WTC11 (cell line): ENCODE data around the gene MX2.

ENCODE experiments used
- ATF1 ChIP-seq: sonication (generic); formaldehyde crosslinking; IDR thresholded peaks from 2 replicates; pipeline ENCODE4 v1.8.1; 2023; ENCODE audit warnings: mild to moderate bottlenecking, moderate library complexity, missing genetic modification reagents
- RELA ChIP-seq: sonication (generic); formaldehyde crosslinking; IDR thresholded peaks from 2 replicates; pipeline ENCODE4 v1.8.1; 2022; ENCODE audit warnings: missing genetic modification reagents, mild to moderate bottlenecking, borderline replicate concordance
- RORB ChIP-seq: fragments of 250-450 bp; sonication (Bioruptor Pico); IDR thresholded peaks from 2 replicates; pipeline ENCODE4 v1.9.0; 2021; ENCODE audit warnings: mild to moderate bottlenecking
- TF ChIP-seq, protein P1 (sequence below): fragments of 200-600 bp; IDR thresholded peaks from 2 replicates; pipeline ENCODE4 v1.8.0; 2022; ENCODE audit warnings: antibody characterized with exemption
- TF ChIP-seq, protein P2 (sequence below): sonication (generic); formaldehyde crosslinking; conservative IDR thresholded peaks from 2 replicates; pipeline ENCODE4 v1.8.1; 2022; ENCODE audit warnings: mild to moderate bottlenecking, missing genetic modification reagents
- TF ChIP-seq, protein P3 (sequence below): sonication (generic); formaldehyde crosslinking; IDR thresholded peaks from 2 replicates; pipeline ENCODE4 v1.8.1; 2022; ENCODE audit warnings: low read depth, missing genetic modification reagents, borderline replicate concordance
- TF ChIP-seq, protein P4 (sequence below): sonication (generic); formaldehyde crosslinking; IDR thresholded peaks from 2 replicates; pipeline ENCODE4 v1.8.1; 2022; ENCODE audit warnings: mild to moderate bottlenecking, moderate library complexity, missing genetic modification reagents
- TF ChIP-seq, protein P5 (sequence below): sonication (generic); formaldehyde crosslinking; IDR thresholded peaks from 2 replicates; pipeline ENCODE4 v1.8.1; 2023; ENCODE audit warnings: mild to moderate bottlenecking, moderate library complexity, missing genetic modification reagents

DNA sequence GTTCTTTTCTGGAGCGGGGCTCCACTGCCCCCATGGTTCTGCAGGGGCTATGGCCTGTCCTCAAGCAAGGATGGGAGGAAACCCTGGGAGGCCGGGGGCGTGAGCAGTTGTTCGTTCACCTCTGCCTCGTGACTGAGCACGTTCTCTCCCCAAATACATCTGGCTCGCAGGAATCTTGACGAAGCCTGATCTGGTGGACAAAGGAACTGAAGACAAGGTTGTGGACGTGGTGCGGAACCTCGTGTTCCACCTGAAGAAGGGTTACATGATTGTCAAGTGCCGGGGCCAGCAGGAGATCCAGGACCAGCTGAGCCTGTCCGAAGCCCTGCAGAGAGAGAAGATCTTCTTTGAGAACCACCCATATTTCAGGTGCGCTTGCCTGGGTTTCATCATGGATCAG lies 79.7 kb downstream of the MX2 start:
- TF ChIP-seq, protein P1, sequence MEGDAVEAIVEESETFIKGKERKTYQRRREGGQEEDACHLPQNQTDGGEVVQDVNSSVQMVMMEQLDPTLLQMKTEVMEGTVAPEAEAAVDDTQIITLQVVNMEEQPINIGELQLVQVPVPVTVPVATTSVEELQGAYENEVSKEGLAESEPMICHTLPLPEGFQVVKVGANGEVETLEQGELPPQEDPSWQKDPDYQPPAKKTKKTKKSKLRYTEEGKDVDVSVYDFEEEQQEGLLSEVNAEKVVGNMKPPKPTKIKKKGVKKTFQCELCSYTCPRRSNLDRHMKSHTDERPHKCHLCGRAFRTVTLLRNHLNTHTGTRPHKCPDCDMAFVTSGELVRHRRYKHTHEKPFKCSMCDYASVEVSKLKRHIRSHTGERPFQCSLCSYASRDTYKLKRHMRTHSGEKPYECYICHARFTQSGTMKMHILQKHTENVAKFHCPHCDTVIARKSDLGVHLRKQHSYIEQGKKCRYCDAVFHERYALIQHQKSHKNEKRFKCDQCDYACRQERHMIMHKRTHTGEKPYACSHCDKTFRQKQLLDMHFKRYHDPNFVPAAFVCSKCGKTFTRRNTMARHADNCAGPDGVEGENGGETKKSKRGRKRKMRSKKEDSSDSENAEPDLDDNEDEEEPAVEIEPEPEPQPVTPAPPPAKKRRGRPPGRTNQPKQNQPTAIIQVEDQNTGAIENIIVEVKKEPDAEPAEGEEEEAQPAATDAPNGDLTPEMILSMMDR: no peak
- TF ChIP-seq, protein P2, sequence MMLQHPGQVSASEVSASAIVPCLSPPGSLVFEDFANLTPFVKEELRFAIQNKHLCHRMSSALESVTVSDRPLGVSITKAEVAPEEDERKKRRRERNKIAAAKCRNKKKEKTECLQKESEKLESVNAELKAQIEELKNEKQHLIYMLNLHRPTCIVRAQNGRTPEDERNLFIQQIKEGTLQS (CRISPR knock-in tag): no peak
- TF ChIP-seq, protein P3, sequence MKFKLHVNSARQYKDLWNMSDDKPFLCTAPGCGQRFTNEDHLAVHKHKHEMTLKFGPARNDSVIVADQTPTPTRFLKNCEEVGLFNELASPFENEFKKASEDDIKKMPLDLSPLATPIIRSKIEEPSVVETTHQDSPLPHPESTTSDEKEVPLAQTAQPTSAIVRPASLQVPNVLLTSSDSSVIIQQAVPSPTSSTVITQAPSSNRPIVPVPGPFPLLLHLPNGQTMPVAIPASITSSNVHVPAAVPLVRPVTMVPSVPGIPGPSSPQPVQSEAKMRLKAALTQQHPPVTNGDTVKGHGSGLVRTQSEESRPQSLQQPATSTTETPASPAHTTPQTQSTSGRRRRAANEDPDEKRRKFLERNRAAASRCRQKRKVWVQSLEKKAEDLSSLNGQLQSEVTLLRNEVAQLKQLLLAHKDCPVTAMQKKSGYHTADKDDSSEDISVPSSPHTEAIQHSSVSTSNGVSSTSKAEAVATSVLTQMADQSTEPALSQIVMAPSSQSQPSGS (CRISPR knock-in tag): no peak
- TF ChIP-seq RELA (no peak), RORB (CRISPR knock-in tag) (no peak), ATF1 (CRISPR knock-in tag) (no peak)
- TF ChIP-seq, protein P4, sequence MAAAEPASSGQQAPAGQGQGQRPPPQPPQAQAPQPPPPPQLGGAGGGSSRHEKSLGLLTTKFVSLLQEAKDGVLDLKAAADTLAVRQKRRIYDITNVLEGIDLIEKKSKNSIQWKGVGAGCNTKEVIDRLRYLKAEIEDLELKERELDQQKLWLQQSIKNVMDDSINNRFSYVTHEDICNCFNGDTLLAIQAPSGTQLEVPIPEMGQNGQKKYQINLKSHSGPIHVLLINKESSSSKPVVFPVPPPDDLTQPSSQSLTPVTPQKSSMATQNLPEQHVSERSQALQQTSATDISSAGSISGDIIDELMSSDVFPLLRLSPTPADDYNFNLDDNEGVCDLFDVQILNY (CRISPR knock-in tag): no peak
- TF ChIP-seq, protein P5, sequence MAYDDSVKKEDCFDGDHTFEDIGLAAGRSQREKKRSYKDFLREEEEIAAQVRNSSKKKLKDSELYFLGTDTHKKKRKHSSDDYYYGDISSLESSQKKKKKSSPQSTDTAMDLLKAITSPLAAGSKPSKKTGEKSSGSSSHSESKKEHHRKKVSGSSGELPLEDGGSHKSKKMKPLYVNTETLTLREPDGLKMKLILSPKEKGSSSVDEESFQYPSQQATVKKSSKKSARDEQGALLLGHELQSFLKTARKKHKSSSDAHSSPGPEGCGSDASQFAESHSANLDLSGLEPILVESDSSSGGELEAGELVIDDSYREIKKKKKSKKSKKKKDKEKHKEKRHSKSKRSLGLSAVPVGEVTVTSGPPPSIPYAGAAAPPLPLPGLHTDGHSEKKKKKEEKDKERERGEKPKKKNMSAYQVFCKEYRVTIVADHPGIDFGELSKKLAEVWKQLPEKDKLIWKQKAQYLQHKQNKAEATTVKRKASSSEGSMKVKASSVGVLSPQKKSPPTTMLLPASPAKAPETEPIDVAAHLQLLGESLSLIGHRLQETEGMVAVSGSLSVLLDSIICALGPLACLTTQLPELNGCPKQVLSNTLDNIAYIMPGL (CRISPR knock-in tag): no peak
